Natural killer cell (primary cell): Measurements from ENCODE around the gene PRSS36. TPM values are rescaled to one million over a fixed set of nuclear protein-coding genes. Genes with fewer than 3 reads are reported as not detected.
"Not testable (repeated sequence)": the region's sequence is repeated elsewhere in the genome, so short reads cannot be mapped to it uniquely, and the experiment has no call there.

Experiments
- ATAC-seq, 3 donors: fragments of 150-1000 bp in 2 of 3; fragments of 200-7000 bp in 1 of 3; cut with Tn5 transposase; 1 replicate in 1 of 3; 2 replicates in 2 of 3; pipeline ENCODE4 v1.10.0; 2021; ENCODE audit warnings: mild to moderate bottlenecking in 2 of 3, moderate library complexity in 2 of 3
- DNase-seq, 2 donors: peaks; one replicate each; pipeline versions ENCODE4 v3.0.0 to v3.0.0-alpha.2; 2013 to 2021; ENCODE audit warnings: mixed read lengths in 1 of 2
- H3K27ac ChIP-seq: one replicate; pipeline ENCODE4 v1.5.1; 2013; ENCODE audit warnings: mild to moderate bottlenecking, low read length
- H3K27me3 ChIP-seq: one replicate; pipeline ENCODE4 v1.6.1; 2013; ENCODE audit warnings: low read length; ENCODE audit not compliant: control insufficient read depth, insufficient read depth
- H3K36me3 ChIP-seq: one replicate; pipeline ENCODE4 v1.6.1; 2013; ENCODE audit warnings: low read length; ENCODE audit not compliant: control insufficient read depth, insufficient read depth
- H3K4me1 ChIP-seq: one replicate; pipeline ENCODE4 v1.6.1; 2013; ENCODE audit warnings: low read length; ENCODE audit not compliant: control insufficient read depth, insufficient read depth
- H3K4me3 ChIP-seq: one replicate; pipeline ENCODE4 v1.5.1; 2013; ENCODE audit warnings: low read length
- H3K9me3 ChIP-seq: one replicate; pipeline ENCODE4 v1.6.1; 2013; ENCODE audit warnings: low read length; ENCODE audit not compliant: control insufficient read depth, insufficient read depth
- H3K27ac Mint-ChIP-seq, 2 donors: one replicate each; pipeline ENCODE4 v1.8.0; 2022; ENCODE audit warnings: mild to moderate bottlenecking in 2 of 2, mixed read lengths in 2 of 2, moderate library complexity in 1 of 2
- H3K27me3 Mint-ChIP-seq, 2 donors: one replicate each; pipeline ENCODE4 v1.8.0; 2022; ENCODE audit warnings: low read depth in 2 of 2, mixed read lengths in 2 of 2
- H3K36me3 Mint-ChIP-seq: one replicate; pipeline ENCODE4 v1.8.0; 2022; ENCODE audit warnings: mixed read lengths
- H3K4me1 Mint-ChIP-seq, 2 donors: one replicate each; pipeline ENCODE4 v1.8.0; 2022; ENCODE audit warnings: mixed read lengths in 2 of 2
- H3K4me3 Mint-ChIP-seq: one replicate; pipeline ENCODE4 v1.8.0; 2022; ENCODE audit warnings: mild to moderate bottlenecking, moderate library complexity, mixed read lengths
- H3K9me3 Mint-ChIP-seq, 2 donors: one replicate each; pipeline ENCODE4 v1.8.0; 2022; ENCODE audit warnings: mixed read lengths in 2 of 2
- WGBS: methylation state at CpG from one replicate; pipeline ENCODE4 v1.1.7; 2013; ENCODE audit warnings: missing lambda C conversion rate; ENCODE audit not compliant: insufficient coverage; 5-methylcytosine and 5-hydroxymethylcytosine counted together
- intact Hi-C: fragments of 100-400 bp; cut with micrococcal nuclease; formaldehyde crosslinking; loops from one replicate; pipeline ENCODE4 v1.14.2; 2022
- total RNA-seq, 4 donors: library from RNA; stranded (reverse); fragments of 120-200 nt in 1 of 4; gene quantifications; one replicate each; pipeline versions ENCODE4 v1.2.3 to v1.2.4, GENCODE V29; 2013 to 2022
- TF ChIP-seq, protein P1 (sequence below): fragments of 200-600 bp; IDR thresholded peaks from one replicate; pipeline ENCODE4 v1.8.0; 2022; ENCODE audit warnings: antibody characterized with exemption

PRSS36 gene
- total RNA-seq, 3 donors from 2014 or later (not counting 1 experiment from before 2014, with no cell fraction given), result 2.1 to 3.5 (median 2.3) TPM

DNA sequence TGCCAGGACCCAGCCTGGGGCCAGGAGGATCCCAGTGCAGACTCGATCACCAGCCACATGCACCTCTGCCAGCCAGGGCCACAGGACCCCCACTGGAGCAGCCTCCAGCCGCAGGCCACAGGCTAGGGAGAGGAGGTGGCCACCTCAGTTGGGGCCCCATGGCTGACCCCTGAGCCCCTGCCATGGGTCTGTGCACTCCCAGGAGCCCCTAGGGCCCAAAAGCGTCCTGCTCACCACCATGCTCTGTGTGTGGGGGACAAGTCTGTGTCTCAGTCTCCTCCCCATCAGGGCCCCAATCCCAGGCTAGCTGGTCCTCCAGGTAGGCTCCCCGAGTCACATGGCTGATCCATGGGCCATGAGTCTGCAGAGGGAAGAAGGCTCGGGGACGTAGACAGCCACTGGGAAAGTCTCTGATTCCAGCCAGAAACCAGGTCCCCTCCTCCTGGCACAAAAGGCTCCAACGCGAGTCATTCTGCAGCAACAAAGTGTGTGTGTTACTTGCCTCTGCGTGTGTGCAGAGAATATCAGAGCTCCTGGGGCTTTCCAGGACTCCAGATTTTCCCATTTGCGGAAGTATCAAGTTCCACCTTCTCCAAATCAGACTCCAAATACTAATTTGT, 8.3 kb downstream of the PRSS36 start:
- Mint-ChIP-seq H3K4me3 (peak overlapping the region; percentile 75), H3K27ac (peak overlapping the region; percentile 76 to 82), H3K36me3 (no peaks in the 10 kb centered on the region), H3K27me3 (no peaks in the 10 kb centered on the region), H3K9me3 (no peaks in the 10 kb centered on the region), H3K4me1 (peaks cover 15 to 22% of the 10 kb centered on the region in 2 donors)
- DNase-seq (no peak), ATAC-seq (no peak)
- Histone ChIP-seq H3K27me3 (no peaks in the 10 kb centered on the region), H3K9me3 (no peaks in the 10 kb centered on the region), H3K27ac (peak overlapping the region; percentile 62), H3K36me3 (no peaks in the 10 kb centered on the region), H3K4me3 (peak overlapping the region; percentile 6), H3K4me1 (peaks cover 19% of the 10 kb centered on the region)
- WGBS, result 59% methylated on average over 10 of the region's 10 CpGs
- TF ChIP-seq, protein P1, sequence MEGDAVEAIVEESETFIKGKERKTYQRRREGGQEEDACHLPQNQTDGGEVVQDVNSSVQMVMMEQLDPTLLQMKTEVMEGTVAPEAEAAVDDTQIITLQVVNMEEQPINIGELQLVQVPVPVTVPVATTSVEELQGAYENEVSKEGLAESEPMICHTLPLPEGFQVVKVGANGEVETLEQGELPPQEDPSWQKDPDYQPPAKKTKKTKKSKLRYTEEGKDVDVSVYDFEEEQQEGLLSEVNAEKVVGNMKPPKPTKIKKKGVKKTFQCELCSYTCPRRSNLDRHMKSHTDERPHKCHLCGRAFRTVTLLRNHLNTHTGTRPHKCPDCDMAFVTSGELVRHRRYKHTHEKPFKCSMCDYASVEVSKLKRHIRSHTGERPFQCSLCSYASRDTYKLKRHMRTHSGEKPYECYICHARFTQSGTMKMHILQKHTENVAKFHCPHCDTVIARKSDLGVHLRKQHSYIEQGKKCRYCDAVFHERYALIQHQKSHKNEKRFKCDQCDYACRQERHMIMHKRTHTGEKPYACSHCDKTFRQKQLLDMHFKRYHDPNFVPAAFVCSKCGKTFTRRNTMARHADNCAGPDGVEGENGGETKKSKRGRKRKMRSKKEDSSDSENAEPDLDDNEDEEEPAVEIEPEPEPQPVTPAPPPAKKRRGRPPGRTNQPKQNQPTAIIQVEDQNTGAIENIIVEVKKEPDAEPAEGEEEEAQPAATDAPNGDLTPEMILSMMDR, result no peak
- intact Hi-C loops, result loop anchor here (1.0 to 5.0 kb wide), 4 partner anchors 34 to 301 kb away; partner anchors contain the start of genes BCKDK, HSD3B7 and ZNF843

DNA sequence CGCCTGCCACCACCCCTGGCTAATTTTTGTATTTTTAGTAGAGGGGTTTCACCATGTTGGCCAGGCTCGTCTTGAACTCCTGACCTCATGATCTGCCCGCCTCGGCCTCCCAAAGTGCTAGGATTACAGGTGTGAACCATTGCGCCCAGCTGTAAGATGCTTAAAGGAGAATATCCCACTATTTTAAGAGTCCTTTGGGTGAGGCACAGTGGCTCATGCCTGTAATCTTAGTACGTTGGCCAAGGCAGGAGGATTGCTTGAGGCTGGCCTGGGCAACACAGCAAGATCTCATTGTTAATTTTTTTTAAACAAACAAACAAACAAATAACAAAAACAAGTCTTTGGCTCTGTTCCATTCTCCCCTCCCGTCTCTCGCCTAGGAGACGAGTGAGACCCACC, 8.8 kb downstream of the PRSS36 start:
- ATAC-seq, H3K27ac ChIP-seq, H3K27me3 Mint-ChIP-seq, H3K36me3 Mint-ChIP-seq, H3K9me3 ChIP-seq, H3K36me3 ChIP-seq, H3K9me3 Mint-ChIP-seq, H3K4me3 ChIP-seq, H3K4me3 Mint-ChIP-seq, H3K27me3 ChIP-seq, DNase-seq: not testable (repeated sequence)
- 94% methylated on average over 9 of the region's 9 CpGs for WGBS
- intact Hi-C loops, result loop anchor here (5.0 kb wide), 2 partner anchors 34 to 301 kb away; partner anchors contain the start of genes BCKDK and ZNF843
- peak overlapping the region in 1 of 2 donors; percentile 82 for H3K27ac Mint-ChIP-seq
- peaks cover 19% of the 10 kb centered on the region for H3K4me1 ChIP-seq
- peaks cover 15 to 22% of the 10 kb centered on the region in 2 donors for H3K4me1 Mint-ChIP-seq

DNA sequence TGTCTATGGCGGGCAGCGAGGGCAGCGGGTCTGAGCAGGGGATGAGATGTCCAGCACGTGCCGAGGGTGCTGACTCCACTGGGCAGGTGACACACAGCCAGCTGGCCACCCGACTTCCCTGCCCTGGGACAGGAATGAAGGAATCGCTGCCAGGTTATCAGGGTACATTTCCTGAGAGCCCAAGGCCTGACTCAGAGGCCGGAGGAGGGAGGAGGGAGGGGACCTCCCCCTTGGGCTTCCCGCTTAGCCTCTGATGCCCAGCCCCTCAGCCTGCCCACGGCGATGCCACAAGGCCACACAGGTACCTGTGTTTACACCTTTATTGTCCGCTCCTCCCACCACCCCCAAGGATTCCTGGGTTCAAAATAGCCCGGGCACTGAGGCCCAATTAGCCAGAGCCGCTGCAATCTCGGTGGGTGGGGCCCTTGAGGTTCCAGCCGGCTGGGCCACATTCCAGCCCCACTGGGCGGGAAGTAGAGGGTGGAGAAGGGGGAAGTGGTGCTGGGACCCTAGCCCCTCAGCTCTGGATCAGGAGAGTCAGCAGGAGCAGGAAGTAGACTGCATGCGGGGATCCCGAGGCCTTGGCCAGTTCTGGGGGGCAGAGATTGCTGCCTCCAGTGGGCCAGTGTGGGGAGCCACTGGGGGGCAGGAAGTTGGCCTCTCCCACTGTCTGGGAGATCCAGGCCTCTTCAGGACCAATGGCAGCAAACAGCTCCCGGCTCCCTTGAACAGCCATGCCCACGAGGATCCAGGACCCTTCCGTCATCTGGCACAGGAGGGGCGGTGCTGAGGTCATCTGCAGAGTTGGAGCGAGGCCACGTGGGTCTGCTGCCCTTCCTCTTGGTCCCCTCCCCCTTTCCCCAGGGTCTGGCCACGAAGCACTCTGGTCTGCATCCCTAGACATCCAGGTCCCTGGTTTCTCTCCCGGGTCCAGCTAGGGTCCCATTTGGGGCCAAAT, 11.0 kb downstream of the PRSS36 start:
- Mint-ChIP-seq H3K27ac (no peak overlapping the region), H3K4me3 (no peak overlapping the region), H3K27me3 (no peaks in the 10 kb centered on the region), H3K36me3 (no peaks in the 10 kb centered on the region), H3K4me1 (peaks cover 11 to 19% of the 10 kb centered on the region in 2 donors), H3K9me3 (no peaks in the 10 kb centered on the region)
- no peaks in the 10 kb centered on the region for H3K36me3 ChIP-seq
- no peaks in the 10 kb centered on the region for H3K9me3 ChIP-seq
- no peaks in the 10 kb centered on the region for H3K27me3 ChIP-seq
- DNase-seq (no peak), ATAC-seq (no peak)
- H3K27ac ChIP-seq, result no peak overlapping the region
- peaks cover 24% of the 10 kb centered on the region for H3K4me1 ChIP-seq
- intact Hi-C loops, result no loop called here
- TF ChIP-seq, protein P1, result no peak
- no peak overlapping the region for H3K4me3 ChIP-seq
- 92% methylated on average over 27 of the region's 27 CpGs for WGBS

DNA sequence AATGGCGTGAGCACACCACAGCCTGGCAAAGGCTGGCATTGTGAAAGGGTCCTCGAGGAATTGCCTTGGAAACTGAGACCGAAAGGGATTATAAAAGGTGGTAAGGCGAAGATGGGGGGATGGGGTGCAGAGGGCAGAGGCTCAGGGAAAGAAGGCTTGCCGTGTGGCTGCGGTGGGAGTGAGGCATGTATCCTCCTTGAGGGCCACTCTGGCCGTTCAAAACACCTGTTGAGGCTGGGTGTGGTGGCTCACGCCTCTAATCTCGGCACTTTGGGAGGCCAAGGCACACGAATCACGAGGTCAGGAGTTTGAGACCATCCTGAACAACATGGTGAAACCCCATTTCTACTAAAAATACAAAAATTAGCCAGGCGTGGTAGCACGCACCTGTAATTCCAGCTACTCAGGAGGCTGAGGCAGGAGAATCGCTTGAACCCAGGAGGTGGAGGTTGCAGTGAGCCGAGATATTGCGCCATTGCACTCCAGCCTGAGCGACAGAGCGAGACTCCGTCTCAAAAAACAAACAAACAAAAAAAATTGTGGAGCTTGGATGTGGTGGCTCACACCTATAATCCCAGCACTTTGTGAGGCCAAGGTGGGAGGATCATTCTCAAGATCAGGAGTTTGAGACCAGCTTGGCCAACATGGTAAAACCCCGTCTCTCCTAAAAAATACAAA, 12.9 kb downstream of the PRSS36 start:
- H3K4me1 ChIP-seq, result peaks cover 15% of the 10 kb centered on the region
- H3K27me3 Mint-ChIP-seq, ATAC-seq, H3K4me1 Mint-ChIP-seq, intact Hi-C loops, H3K9me3 ChIP-seq, H3K4me3 ChIP-seq, H3K36me3 ChIP-seq, H3K4me3 Mint-ChIP-seq, H3K9me3 Mint-ChIP-seq, H3K27ac Mint-ChIP-seq, DNase-seq, H3K27ac ChIP-seq, H3K36me3 Mint-ChIP-seq, H3K27me3 ChIP-seq: not testable (repeated sequence)
- 90% methylated on average over 16 of the region's 20 CpGs for WGBS
